WTC11 (cell line): Measurements from ENCODE around the gene MTCL1.

Experiments used
- FOXP4 ChIP-seq: sonication (generic); formaldehyde crosslinking; IDR thresholded peaks from 2 replicates; pipeline ENCODE4 v1.8.0; 2022; ENCODE audit warnings: mild to moderate bottlenecking, missing genetic modification reagents
- IRF1 ChIP-seq: sonication (generic); formaldehyde crosslinking; IDR thresholded peaks from 2 replicates; pipeline ENCODE4 v1.8.0; 2023; ENCODE audit warnings: missing genetic modification reagents
- SMAD3 ChIP-seq: sonication (generic); formaldehyde crosslinking; IDR thresholded peaks from 2 replicates; pipeline ENCODE4 v1.8.0; 2022; ENCODE audit warnings: missing genetic modification reagents, mild to moderate bottlenecking, borderline replicate concordance
- SMAD4 ChIP-seq: sonication (generic); formaldehyde crosslinking; IDR thresholded peaks from 2 replicates; pipeline ENCODE4 v1.8.0; 2022; ENCODE audit warnings: mild to moderate bottlenecking, missing genetic modification reagents
- ZBTB21 ChIP-seq: sonication (generic); formaldehyde crosslinking; IDR thresholded peaks from 2 replicates; pipeline ENCODE4 v1.8.1; 2023; ENCODE audit warnings: mild to moderate bottlenecking, missing genetic modification reagents, borderline replicate concordance

DNA sequence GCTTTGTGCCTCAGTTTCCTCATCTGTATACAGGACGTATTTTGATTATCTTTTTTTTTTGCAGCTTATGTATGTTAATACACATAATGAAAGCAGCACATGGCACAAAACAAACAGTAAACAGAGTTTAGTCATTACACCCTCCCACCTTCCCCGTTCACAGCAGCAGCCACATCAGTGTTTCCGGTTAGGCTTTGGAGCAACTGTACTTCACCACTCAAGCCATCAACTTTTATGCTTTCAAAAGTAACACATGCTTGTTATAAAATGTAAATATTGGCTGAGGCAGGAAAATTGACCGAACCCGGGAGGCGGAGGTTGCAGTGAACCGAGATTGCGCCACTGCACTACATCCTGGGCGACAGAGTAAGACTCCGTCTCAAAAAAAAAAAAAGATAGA lies 117.3 kb downstream of the MTCL1 start:
- TF ChIP-seq FOXP4 (CRISPR knock-in tag) (no peak), SMAD4 (CRISPR knock-in tag) (no peak), SMAD3 (CRISPR knock-in tag) (no peak), ZBTB21 (no peak), IRF1 (CRISPR knock-in tag) (no peak)
